ENCODE measurements around the gene MAD1L1.

MAD1L1 gene

GRCh38 chr7:2185715-2186114 lies 47.0 kb downstream of the MAD1L1 start:
- no peak for DNase-seq (ENCODE audit: low read depth)
- H3K4me3 ChIP-seq (ENCODE audit: control insufficient read depth, low read depth, low read length): no peak overlapping the region

GRCh38 chr7:2182461-2182860 lies 50.3 kb downstream of the MAD1L1 start:
- no peak for TF ChIP-seq CTCF (conservative IDR thresholded peaks at IDR 0.05; ENCODE audit: control insufficient read depth, insufficient read depth, low read depth, low read length)
- DNase-seq (ENCODE audit: low read depth): no peak
- no peak overlapping the region for H3K4me3 ChIP-seq (ENCODE audit: control insufficient read depth, low read depth, low read length)

More at GRCh38 chr7:2185715-2186114, 47.0 kb downstream of the MAD1L1 start:
- TF ChIP-seq CTCF (conservative IDR thresholded peaks at IDR 0.05; ENCODE audit: control insufficient read depth, insufficient read depth, low read depth, low read length): no peak

GRCh38 chr7:2181077-2181854 lies 51.5 kb downstream of the MAD1L1 start:
- TF ChIP-seq CTCF (conservative IDR thresholded peaks at IDR 0.05; ENCODE audit: control insufficient read depth, insufficient read depth, low read depth, low read length): no peak
- no peak for DNase-seq (ENCODE audit: low read depth)
- no peak overlapping the region for H3K4me3 ChIP-seq (ENCODE audit: control insufficient read depth, low read depth, low read length)

DNA sequence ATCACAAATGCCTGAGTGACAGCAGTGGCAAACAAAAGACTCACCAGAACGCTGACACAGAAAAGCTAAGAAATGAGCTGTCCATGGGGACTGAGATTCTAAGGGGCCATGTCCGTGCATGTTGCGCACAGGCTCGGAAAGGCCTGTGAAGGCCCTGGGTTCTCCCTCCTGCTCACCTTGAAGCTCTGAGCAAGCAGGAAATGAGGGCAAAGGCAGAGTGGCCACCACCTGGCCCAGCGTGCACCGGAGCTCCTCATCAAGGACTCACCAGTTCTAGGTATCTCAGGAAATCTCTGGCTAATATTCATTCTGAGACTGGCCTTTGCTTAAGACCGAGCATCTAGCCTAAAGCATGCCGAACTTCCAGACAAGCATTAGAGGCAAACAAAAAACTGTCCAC lies 52.7 kb downstream of the MAD1L1 start:
- no peak overlapping the region for H3K4me3 ChIP-seq (ENCODE audit: control insufficient read depth, low read depth, low read length)

GRCh38 chr7:2175514-2175913 lies 57.2 kb downstream of the MAD1L1 start:
- TF ChIP-seq CTCF (conservative IDR thresholded peaks at IDR 0.05; ENCODE audit: control insufficient read depth, insufficient read depth, low read depth, low read length): no peak
- peak; percentile 99 for DNase-seq (ENCODE audit: low read depth)

More for the DNA sequence above, 52.7 kb downstream of the MAD1L1 start:
- no peak for TF ChIP-seq CTCF (conservative IDR thresholded peaks at IDR 0.05; ENCODE audit: control insufficient read depth, insufficient read depth, low read depth, low read length)
- DNase-seq (ENCODE audit: low read depth): no peak

GRCh38 chr7:2175091-2175490 lies 57.7 kb downstream of the MAD1L1 start:
- no peak overlapping the region for H3K4me3 ChIP-seq (ENCODE audit: control insufficient read depth, low read depth, low read length)
- DNase-seq (ENCODE audit: low read depth): no peak
- no peak for TF ChIP-seq CTCF (conservative IDR thresholded peaks at IDR 0.05; ENCODE audit: control insufficient read depth, insufficient read depth, low read depth, low read length)

More at GRCh38 chr7:2175514-2175913, 57.2 kb downstream of the MAD1L1 start:
- H3K4me3 ChIP-seq (ENCODE audit: control insufficient read depth, low read depth, low read length): no peak overlapping the region

Measured in fibroblast of mammary gland (primary cell).